HG02678 (cell line): ENCODE measurements around the gene ATXN1.

ENCODE experiments used
- ATAC-seq: cut with Tn5 transposase; IDR thresholded peaks from one replicate; pipeline ENCODE4 v1.9.1; 2021; ENCODE audit warnings: mild to moderate bottlenecking, moderate library complexity; ENCODE audit not compliant: unreplicated experiment

The ATXN1 gene

DNA sequence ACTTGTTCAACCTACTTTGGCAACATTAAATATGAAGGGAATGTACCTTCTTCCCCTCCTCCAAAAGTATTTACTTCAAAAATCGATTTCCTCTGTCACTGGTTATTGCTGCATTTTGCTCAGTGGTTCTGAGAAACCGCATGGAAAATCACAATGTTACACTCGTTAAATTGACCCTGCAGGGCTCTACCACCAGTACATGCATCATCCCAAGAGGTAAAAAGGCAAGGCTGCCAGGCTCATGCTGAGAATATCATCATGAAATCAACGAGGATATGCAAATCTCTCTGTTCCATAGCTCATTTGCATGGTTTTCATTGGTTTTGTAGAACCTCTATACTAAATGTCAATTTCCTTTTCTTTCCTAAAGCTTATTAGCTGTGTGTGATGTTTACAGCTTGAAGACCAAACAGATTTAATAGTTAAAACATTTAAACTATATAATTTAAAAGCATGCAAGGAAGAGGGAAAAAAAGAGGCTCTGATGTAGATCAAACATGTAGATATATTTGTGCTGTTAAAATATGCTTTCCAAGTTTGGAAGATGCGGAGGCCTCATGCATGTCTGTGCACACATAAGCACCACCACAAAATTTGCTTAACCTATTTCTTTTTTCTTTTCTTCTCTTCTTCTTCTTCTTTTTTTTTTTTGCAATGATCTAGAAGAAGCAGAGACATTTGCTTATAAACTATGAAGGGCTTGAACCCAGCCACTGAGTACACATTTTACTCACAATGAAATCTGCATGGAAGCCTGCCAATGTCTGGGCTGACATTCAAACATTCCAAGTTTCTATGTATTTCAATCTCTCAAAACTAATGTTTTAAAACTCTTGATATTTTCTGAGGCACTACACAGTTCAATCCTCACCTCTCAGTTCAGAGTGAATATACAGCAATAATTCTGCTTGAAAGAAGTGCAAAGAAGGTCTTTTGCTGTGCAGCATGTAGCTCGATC lies 328.9 kb downstream of the ATXN1 start:
- peak; percentile 64 for ATAC-seq

DNA sequence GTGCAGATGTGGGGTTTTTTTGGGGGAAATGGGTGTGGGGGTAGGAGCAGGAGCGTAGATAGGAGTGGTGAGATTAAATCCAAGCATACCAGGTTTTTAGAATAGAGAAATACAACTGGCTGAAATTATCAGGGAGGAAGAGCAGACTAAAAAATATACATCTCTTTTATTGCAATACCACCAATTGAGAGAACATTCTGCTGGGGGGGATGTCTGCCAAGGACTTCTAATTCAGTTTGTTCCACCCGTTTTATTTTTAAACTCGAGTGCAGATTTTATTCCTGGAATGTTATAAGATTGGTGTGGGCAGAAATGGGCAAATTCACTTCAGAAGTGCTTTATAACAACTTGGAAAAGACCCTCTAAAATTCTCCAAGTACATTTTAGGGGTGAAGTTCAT lies 330.2 kb downstream of the ATXN1 start:
- no peak for ATAC-seq

DNA sequence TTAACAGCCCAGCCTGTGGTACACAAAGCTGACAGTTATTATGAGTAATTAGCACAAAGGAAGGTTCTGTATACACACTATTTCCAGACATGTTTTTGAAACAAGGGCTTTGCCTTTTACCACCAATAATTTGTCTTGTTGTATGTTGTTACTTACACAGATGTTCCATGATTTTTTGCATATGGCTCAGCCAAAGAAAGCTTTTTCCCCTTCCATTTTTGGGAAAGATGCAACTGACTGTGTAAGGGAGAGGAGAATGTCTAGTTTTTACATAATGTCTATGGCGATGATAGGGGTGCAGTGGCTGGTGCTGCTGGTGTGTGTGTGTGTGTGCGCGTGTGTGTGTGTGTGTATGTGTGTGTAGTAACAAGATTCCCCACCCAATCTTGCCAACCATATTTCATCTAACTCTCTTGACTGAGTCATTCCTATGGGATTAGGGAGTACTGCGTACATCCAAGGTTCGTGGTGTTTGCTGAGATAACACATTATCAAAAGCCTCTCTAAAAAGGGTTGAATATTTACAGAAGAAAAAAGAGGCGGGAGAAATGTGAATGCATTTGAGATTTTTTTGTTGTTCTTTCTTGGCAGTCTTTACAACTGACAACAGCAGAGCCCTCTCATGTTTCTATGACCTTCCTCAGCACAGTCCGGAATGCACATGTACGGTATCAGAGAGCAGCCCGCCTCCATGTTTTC lies 330.7 kb downstream of the ATXN1 start:
- no peak for ATAC-seq

DNA sequence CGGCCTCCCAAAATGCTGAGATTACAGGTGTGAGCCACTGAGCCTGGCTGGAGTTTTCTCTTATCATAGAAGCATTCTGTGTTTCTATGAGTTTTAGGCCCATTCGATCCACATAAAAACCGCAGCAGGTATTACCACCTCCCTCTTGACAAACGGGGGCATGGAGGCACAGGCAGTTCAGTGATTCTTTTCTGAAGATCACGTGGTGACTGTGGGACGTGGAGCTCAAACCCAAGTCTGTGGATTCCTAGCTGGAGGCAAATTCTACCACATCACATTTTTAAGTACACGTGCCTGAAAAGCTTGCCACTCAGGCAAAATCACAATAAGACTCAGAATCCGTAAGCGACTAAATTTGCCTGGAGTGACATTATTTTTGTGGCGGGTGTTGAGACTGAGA lies 331.6 kb downstream of the ATXN1 start:
- ATAC-seq = no peak

DNA sequence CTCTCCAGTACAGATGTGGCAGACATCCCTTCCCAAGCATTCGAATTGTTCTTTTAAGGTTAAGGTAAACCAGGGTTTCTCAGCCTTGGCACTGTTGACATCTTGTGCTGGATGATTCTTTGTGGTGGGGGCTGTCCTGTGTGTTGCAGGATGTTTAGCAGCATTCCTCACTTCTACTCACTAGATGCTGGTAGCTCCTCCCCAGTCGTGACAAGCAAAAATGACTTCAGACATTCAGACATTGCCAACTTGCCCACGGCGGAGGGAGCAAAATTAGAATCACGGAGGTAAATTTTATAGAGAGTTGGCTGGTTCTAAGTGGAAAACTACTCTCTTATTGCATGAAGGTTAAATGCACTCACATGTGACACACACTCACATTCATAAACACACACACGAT lies 334.1 kb downstream of the ATXN1 start:
- no peak for ATAC-seq

DNA sequence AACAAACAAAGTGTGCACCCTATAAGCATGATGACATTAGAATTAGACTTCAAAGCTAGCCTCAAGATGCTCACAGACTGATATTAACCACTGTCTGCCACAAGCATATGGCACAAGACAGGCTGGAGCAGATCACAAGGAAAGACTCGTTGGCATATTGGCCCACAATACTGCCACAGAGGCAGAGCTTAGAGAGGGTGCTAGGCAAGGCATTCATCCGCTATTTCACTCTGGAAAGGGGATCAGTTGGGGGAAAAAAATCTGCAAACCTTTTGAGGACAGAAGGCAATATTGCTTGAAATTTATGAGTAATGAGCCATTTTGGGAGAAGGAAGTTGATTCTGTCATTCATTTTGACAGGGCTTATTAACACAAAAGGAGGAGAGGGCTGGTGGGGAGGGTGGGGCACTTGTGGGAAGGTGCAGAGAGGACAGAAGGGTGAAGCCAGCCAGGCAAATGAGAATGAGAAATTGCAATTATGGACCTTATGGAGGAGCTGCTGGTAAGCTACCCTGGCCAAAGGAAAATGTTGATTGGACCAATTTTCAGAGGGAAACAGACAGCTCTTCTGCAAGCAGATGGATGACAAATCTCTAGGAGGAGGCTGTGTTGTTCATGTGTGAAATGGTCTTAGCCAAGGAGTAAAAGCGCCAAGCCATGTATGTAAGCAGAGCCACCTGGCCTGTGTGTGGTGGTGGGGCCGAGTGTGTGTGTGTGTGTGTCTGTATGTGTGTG lies 335.2 kb downstream of the ATXN1 start:
- ATAC-seq = no peak

DNA sequence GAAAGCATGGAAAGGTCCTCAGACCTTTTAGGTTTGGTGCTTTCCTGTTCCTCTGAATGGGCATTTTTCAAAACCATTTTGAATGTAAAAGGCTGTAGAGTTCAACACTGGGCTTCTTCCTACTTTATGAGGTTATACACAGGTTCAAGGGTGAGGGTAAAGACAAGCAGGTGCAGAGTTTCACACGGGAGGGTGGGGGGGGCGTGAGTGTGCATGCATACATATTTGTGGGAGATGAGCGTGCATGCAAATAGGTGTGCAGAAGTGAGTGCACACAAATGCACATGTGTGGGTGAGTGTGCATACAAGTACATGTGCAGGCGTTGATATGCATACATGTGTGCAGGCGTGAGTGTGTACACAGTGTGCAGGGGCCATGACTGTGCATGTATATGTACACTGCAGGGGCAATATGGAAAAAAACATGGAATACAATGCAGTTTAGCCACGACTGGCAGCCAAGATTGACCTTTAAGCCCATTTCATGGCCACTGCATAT lies 339.7 kb downstream of the ATXN1 start:
- peak; percentile 17 for ATAC-seq

DNA sequence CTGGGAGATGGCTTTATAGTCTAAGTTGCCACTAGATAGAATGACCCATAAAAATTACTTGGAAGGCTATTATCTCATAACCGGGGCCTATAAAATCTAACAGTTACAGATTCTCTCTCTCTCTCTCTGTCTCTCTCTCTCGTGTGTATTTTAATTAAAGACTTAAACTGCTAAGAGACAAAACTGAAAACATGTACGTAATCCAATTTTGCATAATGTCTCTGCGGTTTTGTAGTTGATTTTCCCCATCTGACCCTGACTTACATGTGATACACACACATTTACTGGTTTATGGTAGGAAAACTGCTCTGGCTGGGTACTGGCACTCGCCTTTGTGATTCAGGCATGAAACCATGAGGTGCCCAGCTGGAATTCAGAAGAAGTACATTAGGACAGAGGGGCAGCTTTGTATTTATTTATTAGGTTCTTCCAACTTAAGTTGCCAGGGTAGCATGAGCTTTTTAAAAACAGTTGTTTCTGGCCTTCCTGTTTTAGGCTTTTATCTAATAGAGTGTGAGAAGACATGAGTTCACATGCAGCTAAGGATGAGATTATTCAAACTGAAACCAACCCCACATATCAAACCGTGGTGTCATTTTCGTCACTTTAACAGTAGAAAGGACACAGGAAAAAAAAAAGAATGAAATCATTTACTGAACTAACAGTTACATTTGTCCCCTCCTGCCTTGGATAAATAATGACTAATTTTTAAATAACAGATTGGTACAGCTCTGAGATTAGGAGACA lies 340.4 kb downstream of the ATXN1 start:
- peak; percentile 70 for ATAC-seq

DNA sequence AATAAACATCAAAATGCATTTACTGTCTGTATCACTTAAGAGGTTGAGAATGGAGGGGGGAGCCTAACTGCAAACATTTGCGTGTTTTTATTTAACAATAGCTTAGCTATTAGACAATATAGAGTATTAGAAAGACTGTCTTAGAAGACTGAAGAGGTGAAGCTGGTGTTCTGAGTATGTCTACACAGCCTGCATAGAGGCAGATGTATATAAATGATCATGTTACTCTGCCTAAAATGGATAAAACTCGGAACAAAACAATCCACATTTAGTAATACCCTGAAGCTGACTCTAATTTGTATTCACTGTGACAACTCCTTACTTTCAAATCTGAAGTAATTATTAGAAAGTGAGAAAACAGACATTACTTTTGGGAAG lies 340.9 kb downstream of the ATXN1 start:
- ATAC-seq = peak; percentile 16

DNA sequence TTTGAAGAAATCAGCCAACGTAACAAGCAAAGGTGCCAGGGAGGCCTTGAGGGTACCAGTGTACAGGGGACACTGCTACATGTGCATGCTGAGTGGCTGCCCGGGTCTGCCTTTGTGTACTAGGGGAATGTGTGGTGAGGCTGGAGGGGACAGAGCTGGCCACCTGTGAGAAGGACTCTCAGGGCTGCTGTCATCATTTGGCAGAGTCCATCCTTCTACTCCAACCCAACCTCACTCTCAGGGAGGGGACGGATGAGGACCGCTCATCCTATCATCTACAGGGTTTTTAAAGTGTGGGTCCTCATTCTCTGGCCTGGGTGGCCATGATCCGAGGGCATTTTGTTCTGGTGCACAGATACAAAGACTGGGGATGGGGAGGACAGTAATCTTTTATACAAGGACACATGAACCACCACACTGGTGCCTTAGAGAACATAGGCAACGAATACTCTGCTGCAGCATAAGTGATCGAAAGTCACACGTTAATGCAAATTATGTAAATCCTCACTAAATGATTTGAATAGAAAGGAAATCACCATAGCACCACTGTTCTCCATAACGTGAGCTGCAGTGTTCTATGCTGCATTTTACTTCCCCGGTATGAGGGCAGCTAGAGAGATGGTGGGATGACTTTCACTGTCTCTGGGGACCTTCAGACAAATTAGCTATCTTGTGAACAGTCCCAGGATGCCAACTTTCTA lies 341.5 kb downstream of the ATXN1 start:
- peak; percentile 64 for ATAC-seq

DNA sequence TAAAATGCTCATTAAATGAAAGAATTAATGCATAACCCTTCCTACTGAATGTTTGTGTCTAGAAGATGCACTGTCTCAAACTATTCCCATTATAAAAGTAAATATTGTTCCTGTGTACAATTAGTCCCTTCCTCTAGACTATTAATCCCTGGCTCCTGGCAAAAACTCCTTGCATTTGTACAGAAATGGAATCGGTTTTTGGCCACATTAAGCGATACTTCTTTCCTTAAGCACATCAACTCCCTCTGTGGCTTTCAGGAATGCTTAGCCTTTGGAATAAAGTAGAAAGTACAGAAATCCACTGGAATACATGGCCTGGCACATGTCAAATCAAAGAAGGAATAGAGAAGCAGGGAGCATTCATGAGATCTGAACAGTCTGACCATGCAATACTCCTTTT lies 343.1 kb downstream of the ATXN1 start:
- ATAC-seq = no peak

DNA sequence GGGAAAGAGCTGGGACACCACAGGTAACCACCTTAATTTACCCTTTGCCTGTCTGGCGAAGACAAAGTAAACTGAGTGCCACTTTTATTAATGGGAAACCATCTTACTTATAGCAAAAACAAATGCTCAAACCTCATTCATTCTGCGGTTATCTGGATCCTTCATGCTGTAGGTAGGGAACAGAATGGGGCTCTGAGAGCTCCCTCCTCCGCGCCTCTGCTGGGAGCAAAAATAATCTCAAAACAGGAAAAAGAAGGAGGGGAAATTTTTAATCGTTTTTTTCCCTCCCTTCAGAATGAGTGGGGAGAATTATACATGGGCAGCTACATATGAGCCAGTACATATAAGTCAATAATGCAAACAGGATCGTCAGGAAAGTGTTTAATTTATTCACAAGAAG lies 345.6 kb downstream of the ATXN1 start:
- no peak for ATAC-seq

DNA sequence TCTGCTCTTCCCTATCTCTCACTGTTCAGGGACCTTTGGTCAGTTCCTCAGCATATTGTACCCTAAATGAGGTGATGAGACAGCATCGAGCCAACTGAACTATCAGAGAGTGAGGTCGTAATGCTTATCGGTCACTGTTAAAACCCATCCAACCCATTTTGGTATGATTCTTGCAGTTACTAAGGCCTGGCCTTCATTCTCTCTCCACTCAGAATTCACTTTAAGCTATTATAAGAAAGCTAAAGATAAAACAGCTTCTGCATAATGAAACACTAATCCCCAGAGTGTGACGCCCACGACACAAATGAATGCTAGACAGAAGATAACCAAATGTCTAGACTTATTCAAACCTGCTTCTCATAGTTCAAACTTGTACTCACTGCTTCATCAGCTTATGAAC lies 347.1 kb downstream of the ATXN1 start:
- ATAC-seq = peak; percentile 68

DNA sequence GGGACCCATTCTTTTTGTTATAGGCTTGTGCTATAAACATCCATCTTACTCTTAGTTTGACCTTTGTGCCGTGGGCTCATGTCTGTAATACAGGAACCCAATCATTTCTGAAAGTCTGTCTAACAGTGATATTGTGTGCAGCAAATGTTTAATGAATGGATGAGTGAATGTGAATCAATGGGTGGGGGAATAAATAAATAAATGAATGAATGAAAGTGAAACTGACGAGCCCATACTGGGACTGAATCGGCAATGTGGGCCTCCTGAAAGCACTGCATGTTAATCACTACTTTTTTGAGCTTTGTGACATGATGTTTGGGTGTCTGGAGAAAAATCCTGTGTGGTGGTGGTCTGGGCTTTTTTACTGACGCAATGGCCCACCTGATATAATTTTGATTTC lies 347.9 kb downstream of the ATXN1 start:
- ATAC-seq = peak; percentile 41

DNA sequence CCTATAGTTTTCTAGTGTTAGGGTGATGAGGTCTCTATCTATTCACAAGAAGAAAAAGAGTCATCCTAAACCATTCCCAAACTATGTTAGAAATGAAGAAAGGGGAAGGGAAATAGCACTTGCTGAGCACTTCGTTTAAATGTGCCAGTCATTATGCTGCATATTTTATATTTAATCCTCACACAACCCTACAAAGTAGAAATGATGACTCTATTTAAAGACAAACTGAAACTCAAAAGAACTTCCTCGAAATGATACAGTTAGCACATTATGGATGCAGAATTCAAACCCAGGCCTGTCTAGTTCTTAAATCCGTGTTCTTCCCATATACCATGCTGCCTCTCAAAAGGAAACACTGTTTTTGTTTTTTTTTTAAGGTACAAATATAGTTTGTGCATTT lies 348.3 kb downstream of the ATXN1 start:
- ATAC-seq = no peak

DNA sequence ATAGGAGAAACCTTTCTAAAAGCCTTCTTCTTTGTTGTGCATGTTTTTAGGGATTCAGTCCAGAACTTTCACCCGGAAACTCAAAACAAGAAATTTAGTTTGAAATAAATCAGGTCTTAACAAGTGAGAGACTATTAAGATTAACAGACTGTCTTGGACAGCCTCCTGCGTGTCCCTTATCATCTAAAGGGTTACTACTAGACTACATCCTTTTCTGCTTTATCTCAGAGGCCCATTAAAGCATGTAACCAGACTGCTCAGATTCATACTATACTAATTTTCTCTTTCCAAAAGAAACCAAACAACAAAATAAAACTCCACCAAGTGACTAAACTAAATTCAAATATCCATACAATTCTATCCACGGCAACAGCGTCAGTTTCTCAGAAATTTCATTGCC lies 349.1 kb downstream of the ATXN1 start:
- no peak for ATAC-seq

DNA sequence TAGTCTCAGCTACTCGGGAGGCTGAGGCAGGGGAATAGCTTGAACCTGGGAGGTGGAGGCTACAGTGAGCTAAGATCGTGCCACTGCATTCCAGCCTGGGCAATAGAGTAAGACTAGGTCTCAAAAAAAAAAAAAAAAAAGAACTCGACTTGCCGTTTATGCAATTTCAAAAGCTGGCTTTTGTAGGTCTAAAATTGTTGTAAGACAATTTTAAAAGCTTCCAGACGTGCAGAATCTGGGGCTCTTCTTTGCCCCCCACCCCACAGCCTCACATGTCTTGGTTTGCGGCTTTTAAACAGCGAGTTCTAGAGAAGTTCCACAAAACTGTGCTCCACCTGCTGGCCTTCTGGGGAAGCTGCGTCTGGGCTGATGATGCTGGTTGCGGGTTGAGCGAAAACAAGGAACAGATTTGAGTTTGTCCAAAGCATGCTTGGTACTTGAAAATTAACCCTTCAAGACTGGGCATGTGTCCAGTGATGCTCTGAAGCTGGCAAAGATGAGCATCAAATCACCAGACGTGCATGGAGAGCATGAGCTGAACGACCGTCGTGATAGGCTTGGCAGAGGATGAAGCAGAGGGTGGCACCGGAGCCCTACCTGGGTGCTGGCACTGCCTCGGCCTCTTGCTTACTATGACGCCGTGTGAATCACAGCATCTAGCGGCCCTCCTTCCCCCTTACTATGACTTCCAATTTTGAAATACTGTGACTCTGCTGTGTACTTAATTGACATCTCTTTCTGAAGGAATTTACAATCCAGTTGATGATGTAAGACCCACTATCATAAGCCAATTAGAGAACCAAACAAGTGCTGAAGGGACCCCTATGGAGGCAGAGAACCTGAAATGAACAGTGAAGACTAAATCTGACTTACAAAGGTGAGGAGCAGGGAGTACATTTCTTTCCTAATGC lies 351.5 kb downstream of the ATXN1 start:
- ATAC-seq = no peak

DNA sequence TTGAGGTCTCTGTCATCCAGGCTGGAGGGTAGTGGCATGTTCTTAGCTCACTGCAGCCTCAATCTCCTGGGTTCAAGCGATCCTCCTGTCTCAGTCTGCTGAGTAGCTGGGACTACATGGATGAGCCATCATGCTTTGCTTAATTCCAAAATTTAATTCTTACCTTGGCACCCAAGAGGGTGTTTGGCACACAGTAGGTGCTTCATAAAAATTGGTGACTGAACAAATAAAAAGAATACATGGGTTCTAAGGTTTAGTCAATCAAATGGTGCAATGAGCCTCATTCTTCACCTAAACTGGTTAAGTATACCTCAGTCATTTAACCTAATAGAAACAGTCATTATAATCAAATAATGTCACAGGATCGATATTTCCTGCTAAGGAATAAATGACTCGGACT lies 352.5 kb downstream of the ATXN1 start:
- no peak for ATAC-seq

DNA sequence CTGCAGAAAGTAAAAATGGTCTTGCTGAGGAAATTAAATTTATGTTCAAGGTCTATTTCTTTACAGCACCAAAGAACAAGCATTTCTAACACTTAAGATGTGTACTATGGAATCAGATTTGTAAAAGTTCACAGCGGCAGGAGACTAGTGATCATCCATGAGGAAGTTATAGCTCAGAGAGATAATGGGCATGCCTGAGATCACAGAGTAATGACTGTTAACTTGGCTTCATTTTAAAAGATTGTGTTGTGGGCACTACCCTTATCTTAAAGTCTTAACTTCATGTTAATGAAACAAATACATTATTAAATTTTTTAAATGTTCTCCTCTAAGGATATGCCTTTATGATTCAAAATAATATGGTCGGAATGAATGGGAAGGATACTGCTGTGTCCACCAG lies 354.3 kb downstream of the ATXN1 start:
- no peak for ATAC-seq
